Neural progenitor cell (in vitro differentiated cells): ENCODE results near the gene RHBG.

ENCODE experiments used
- EZH2 ChIP-seq: fragments of 200-600 bp; sonication (generic); IDR thresholded peaks from 2 replicates; pipeline ENCODE4 v1.6.1; 2017; ENCODE audit warnings: antibody characterized with exemption, mild to moderate bottlenecking, moderate library complexity
- TF ChIP-seq, protein P1 (sequence below): fragments of 200-600 bp; sonication (generic); IDR thresholded peaks from 2 replicates; pipeline ENCODE4 v1.5.1; 2017; ENCODE audit warnings: antibody characterized with exemption, mild to moderate bottlenecking

DNA sequence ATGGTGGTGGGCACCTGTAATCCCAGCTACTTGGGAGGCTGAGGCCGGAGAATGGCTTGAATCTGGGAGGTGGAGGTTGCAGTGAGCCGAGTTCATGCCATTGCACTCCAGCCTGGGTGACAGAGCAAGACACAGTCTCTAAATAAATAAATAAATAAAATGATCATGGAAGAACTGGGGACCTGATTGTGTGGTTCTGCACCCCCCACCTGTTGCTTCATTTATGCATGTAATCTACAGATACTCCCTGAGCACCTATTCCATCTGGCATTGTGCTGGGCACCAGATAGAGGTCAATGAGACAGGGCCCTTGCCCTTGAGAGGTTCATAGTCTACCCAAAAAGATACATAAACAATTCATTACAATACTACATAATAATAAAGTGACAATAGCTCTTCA, 11.0 kb upstream of the RHBG start:
- TF ChIP-seq, protein P1, sequence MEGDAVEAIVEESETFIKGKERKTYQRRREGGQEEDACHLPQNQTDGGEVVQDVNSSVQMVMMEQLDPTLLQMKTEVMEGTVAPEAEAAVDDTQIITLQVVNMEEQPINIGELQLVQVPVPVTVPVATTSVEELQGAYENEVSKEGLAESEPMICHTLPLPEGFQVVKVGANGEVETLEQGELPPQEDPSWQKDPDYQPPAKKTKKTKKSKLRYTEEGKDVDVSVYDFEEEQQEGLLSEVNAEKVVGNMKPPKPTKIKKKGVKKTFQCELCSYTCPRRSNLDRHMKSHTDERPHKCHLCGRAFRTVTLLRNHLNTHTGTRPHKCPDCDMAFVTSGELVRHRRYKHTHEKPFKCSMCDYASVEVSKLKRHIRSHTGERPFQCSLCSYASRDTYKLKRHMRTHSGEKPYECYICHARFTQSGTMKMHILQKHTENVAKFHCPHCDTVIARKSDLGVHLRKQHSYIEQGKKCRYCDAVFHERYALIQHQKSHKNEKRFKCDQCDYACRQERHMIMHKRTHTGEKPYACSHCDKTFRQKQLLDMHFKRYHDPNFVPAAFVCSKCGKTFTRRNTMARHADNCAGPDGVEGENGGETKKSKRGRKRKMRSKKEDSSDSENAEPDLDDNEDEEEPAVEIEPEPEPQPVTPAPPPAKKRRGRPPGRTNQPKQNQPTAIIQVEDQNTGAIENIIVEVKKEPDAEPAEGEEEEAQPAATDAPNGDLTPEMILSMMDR, result no peak
- TF ChIP-seq EZH2, result no peak
